Measurements from ENCODE around the gene IGFBP4.

IGFBP4 gene

DNA sequence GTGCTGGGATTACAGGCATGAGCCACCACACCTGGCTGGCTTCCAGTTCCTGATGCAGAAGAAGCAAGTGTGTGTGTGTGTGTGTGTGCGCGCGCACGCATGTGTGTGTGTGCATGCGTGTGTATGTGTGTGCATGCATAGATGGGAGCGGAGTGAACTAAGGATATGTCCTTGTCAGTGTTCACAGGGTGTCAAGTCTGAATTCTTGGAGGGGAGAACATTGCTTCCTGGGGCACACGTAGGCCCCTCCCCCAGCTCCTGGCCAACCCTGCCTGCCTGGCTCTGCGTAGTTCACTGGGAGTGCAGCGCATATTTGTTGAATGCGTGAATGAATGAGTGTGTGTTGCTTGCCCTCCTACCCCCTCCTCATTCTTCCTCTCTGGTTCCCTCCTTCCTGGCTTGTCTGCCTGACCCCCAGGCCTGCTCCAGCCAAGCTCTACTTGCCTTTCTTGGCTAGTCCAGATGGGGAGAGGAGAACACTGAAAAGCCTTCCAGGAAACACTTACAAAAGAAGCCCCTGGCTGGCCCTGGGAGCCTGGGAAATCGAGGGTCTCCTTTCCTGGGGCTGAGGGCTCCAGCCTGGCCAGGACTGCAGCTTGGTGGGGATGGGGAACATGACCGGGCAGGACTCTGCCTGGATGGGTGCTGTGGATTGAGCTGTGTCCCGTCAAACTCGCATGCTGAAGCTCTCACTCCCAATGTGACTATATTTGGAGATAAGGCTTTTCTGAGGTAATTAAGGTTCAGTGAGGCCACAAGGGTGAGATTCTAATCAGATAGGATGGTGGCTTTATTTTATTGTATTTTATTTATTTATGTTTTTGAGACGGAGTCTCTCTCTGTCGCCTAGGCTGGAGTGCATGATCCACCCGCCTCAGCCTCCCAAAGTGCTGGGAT, 27.9 kb downstream of the IGFBP4 start:
- in situ Hi-C loops (cut with MboI; ENCODE audit: low sequenced_read_pairs), result no loop called here

- in situ Hi-C loops (cut with MboI; ENCODE audit: low sequenced_read_pairs), result no loop called here
Measured at GRCh38 chr17:40471846-40472732, 28.8 kb downstream of the IGFBP4 start.

DNA sequence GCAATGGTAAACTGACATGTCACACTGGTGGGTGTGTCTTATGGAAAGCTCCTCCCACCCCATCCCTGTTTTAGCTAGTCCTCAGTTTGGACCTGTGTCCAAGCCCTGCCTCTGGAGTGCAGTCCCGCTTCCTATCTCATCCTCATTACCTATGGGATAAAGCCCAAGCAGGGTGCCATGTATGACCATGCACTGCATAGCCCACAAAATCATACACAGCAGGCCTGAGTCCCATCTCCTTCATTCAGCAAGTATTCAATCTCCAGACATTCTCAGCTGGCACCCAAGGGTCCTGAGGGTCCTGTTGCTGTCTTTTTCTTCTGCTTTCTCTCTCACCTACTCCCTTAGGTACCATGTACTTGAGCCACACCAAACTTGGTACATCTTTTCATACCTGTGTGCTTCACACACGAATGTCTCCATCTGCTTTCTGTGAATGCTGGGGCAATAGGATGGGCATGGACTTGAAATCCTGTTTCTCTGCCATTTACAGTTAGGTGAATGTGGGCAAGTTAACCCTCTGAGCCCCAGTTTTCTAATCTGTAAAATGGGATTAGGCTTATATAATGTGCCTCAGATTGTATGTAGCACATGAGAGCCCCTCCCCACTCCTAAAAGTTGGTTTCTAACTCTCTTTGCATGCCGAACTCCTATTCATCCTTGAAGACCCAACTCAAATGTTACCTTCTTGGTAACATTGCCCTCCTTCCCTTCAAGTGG, 29.6 kb downstream of the IGFBP4 start:
- in situ Hi-C loops (cut with MboI; ENCODE audit: low sequenced_read_pairs), result no loop called here

- in situ Hi-C loops (cut with MboI; ENCODE audit: low sequenced_read_pairs), result no loop called here
Measured at GRCh38 chr17:40473573-40474365, 30.5 kb downstream of the IGFBP4 start.

GRCh38 chr17:40474419-40475002, 31.3 kb downstream of the IGFBP4 start:
- in situ Hi-C loops (cut with MboI; ENCODE audit: low sequenced_read_pairs), result no loop called here

DNA sequence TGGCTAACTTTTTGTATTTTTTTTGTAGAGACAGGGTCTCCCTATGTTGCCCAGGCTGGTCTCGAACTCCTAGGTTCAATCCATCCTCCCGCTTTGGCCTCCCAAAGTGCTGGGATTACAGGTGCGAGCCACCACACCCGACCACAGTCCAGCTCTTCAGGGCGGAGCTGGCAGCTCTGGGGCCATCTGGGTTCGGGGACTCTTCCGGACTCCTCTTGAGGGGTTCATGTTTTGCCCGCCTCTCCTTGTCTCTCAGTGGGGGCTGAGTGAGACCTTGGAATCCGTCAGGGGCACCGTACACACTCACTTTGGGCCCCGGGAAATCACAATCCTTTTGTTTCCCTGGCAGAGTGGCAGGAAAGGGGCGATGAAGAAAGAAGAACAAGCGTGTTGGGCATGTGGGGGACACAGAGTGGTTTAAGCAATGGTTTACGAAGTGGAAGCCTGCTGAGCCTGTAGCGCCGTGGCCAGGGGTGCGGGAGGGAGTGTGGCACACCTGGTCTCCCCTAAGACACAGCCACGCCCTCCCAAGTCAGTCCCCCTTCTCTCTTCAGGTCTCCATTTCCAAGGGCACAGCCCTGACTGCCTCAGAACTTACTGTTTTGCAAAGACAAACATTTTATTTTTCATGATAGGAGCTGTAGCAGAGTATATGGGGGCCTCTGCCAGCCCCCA, 32.1 kb downstream of the IGFBP4 start:
- in situ Hi-C loops (cut with MboI; ENCODE audit: low sequenced_read_pairs), result no loop called here

GRCh38 chr17:40477796-40478195, 34.5 kb downstream of the IGFBP4 start:
- in situ Hi-C loops (cut with MboI; ENCODE audit: low sequenced_read_pairs), result no loop called here

DNA sequence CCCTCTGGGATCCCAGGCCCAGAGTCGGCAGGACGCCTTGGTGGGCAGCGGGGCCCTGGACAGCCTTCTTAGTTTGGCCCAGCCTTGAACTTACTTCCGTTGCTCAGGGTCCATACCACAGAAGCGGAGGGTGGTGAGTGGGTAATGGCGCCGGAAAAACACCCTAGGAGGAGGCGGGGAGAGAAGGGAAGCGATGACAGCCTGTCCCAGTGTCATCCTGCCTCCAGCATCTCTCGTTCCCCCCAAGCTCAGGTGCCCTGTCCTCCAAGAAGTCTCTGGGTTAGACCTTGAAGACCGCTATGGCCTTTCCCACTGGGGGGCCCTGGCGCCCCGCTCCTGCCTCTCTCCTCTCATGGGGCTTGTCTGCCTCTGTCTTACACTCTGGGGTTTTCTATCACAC, 35.2 kb downstream of the IGFBP4 start:
- in situ Hi-C loops (cut with MboI; ENCODE audit: low sequenced_read_pairs), result no loop called here

DNA sequence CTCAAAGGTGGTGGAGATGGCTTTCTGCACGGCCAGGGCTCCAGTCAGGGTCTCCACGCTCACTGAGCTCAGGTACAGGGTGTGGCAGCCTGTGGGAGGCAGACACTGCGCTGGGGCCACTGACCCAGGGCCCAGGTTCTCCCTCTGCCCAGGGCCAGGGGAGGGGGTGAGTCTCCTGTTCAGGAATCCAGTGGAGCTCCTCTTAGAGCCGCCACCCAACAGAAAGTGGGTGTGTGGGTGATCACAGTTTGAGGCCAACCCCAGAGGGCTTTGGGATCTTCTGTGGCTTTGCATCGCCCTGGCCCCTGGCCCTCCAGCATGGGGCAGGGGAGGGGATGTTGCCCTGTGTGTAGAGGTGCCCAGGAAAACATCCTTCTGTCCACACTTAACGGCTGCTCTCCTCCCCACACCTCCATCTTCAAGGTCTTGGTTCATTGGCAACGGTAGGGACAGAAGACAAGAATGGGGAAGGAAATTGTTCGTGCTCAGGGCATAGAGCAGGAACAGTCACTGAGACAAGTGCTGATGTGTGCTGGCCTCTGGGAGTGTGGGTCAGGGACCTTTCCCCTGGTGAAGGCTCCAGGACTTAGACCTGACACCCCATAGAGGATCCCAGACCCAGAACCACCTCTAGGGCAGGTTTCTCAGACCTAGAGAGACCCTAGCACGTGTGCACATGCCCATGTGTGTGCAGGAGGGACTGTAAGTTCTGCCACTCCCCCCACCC, 36.7 kb downstream of the IGFBP4 start:
- in situ Hi-C loops (cut with MboI; ENCODE audit: low sequenced_read_pairs), result no loop called here

GRCh38 chr17:40480501-40481003, 37.3 kb downstream of the IGFBP4 start:
- in situ Hi-C loops (cut with MboI; ENCODE audit: low sequenced_read_pairs), result no loop called here

GRCh38 chr17:40481106-40481505, 37.9 kb downstream of the IGFBP4 start:
- in situ Hi-C loops (cut with MboI; ENCODE audit: low sequenced_read_pairs), result no loop called here

- in situ Hi-C loops (cut with MboI; ENCODE audit: low sequenced_read_pairs), result no loop called here
Measured at GRCh38 chr17:40482722-40483121, 39.5 kb downstream of the IGFBP4 start.

GRCh38 chr17:40483679-40484078, 40.4 kb downstream of the IGFBP4 start:
- in situ Hi-C loops (cut with MboI; ENCODE audit: low sequenced_read_pairs), result no loop called here

GRCh38 chr17:40484285-40484972, 41.2 kb downstream of the IGFBP4 start:
- in situ Hi-C loops (cut with MboI; ENCODE audit: low sequenced_read_pairs), result no loop called here

- in situ Hi-C loops (cut with MboI; ENCODE audit: low sequenced_read_pairs), result no loop called here
Measured at GRCh38 chr17:40484973-40485530, 41.8 kb downstream of the IGFBP4 start.

DNA sequence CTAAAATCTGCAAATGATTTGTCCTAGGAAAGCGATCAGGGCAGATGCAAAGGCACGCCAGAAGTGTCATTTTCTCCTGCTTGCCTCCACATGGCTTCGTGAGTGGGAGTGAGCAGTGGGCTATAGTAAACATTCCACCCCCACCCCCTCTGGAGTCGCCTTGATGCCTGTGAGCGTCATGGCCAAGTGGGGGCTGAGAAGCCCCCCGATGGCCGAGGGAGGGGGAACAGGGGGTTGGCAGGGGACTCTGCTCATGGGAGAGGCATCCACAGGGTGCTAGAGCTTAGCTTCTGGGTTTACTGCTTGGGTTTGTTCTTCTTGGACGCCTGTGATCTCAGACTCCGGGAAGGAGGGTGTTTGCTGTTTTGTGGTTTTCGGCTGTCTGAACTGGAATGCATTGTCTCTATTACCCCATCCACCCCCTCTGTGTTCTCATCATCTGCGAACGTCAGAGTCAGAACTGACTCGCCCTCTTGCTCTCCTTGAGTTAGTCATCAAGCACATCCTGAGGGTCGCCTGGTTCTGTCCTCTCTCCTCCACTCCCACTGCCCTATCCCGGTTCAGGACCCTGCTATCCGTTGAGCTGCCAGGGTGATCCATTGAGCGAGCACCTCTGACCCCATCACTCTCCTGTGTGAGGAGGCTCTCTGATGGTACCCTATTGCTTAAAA, 42.7 kb downstream of the IGFBP4 start:
- in situ Hi-C loops (cut with MboI; ENCODE audit: low sequenced_read_pairs), result no loop called here

Measured in HL-60/S4 (cell line).